HepG2 (cell line): ENCODE measurements around the gene HRC. TPM values are rescaled to one million over a fixed set of nuclear protein-coding genes. Genes with fewer than 3 reads are reported as not detected.

Source experiments
- HDAC6 ChIP-seq: fragments of 200-600 bp; sonication (generic); IDR thresholded peaks from 2 replicates; pipeline ENCODE4 v1.7.0; 2017; ENCODE audit warnings: mild to moderate bottlenecking, antibody characterized with exemption, low read length, low read depth
- MED13 ChIP-seq: sonication (generic); formaldehyde crosslinking; IDR thresholded peaks from 2 replicates; pipeline ENCODE4 v1.5.0; 2020; ENCODE audit warnings: missing genetic modification reagents
- MIER3 ChIP-seq: IDR thresholded peaks from 2 replicates; pipeline ENCODE4 v1.6.1; 2016; ENCODE audit warnings: missing compliant biosample characterization, borderline replicate concordance
- RBFOX2 ChIP-seq: fragments of 200-400 bp; formaldehyde crosslinking; IDR thresholded peaks from 2 replicates; pipeline ENCODE4 v1.6.1; 2017; ENCODE audit warnings: low read depth, mild to moderate bottlenecking, low read length
- TBP ChIP-seq: sonication (generic); formaldehyde crosslinking; IDR thresholded peaks from 2 replicates; pipeline ENCODE4 v1.5.0; 2020; ENCODE audit warnings: missing genetic modification reagents
- TCF12 ChIP-seq, 2 experiments: fragments of 450-650 bp in 1 of 2; sonication (generic) in 1 of 2; formaldehyde crosslinking in 1 of 2; IDR thresholded peaks; 2 replicates each; pipeline versions ENCODE4 v1.6.1 to v1.8.0; 2017 to 2022; ENCODE audit warnings: antibody characterized with exemption in 1 of 2, mild to moderate bottlenecking in 1 of 2, missing genetic modification reagents in 1 of 2, moderate library complexity in 1 of 2
- THAP9 ChIP-seq: sonication (generic); formaldehyde crosslinking; IDR thresholded peaks from 2 replicates; pipeline ENCODE4; 2020; ENCODE audit warnings: missing genetic modification reagents, mild to moderate bottlenecking, borderline replicate concordance
- ZNF468 ChIP-seq: sonication (generic); formaldehyde crosslinking; IDR thresholded peaks from 2 replicates; pipeline ENCODE4 v1.8.0; 2022; ENCODE audit warnings: mild to moderate bottlenecking, moderate library complexity, missing genetic modification reagents
- ZNF552 ChIP-seq: sonication (generic); formaldehyde crosslinking; IDR thresholded peaks from 2 replicates; pipeline ENCODE4 v1.9.0; 2022; ENCODE audit warnings: missing genetic modification reagents, mild to moderate bottlenecking, borderline replicate concordance
- ZNF678 ChIP-seq: sonication (generic); formaldehyde crosslinking; IDR thresholded peaks from 2 replicates; pipeline ENCODE4 v1.4.0; 2020; ENCODE audit warnings: mild to moderate bottlenecking, missing genetic modification reagents
- polyA plus RNA-seq, 8 experiments: library from polyadenylated mRNA; depleted of rRNA in 3 of 8; stranded (reverse) in 7 of 8; unstranded in 1 of 8; fragments of >200 nt; fragmentation: Illumina TruSeq in 4 of 8; extraction: Trizol in 4 of 8; gene quantifications; 2 replicates each; pipeline versions ENCODE4 v1.2.1 to v1.2.3, GENCODE V29; 2011 to 2016; ENCODE audit warnings: low read depth in 4 of 8, missing spikeins in 1 of 8, mixed read lengths in 1 of 8; ENCODE audit not compliant: insufficient read depth in 1 of 8
- total RNA-seq, 5 experiments: library from RNA; depleted of rRNA; stranded (reverse); fragments of >200 nt; fragmentation: Illumina TruSeq; extraction: Trizol; gene quantifications; 2 replicates each; pipeline ENCODE4 v1.2.3, GENCODE V29; 2016; ENCODE audit warnings: low read depth in 1 of 5
- TF ChIP-seq, protein P1 (sequence below): sonication (generic); formaldehyde crosslinking; IDR thresholded peaks from 2 replicates; pipeline ENCODE4 v1.5.1; 2020; ENCODE audit warnings: mild to moderate bottlenecking, missing genetic modification reagents, borderline replicate concordance
- TF ChIP-seq, protein P2 (sequence below): conservative IDR thresholded peaks from 2 replicates; pipeline ENCODE4 v1.6.1; 2018; ENCODE audit warnings: missing genetic modification reagents
- TF ChIP-seq, protein P3 (sequence below): sonication (generic); formaldehyde crosslinking; IDR thresholded peaks from 2 replicates; pipeline ENCODE4 v1.4.0; 2020; ENCODE audit warnings: missing genetic modification reagents, borderline replicate concordance

HRC gene
- total and polyA plus RNA-seq, 2 of the 13 experiments (the other 11 are each of a cell fraction or from before 2014, with no cell fraction given), result 3.6 to 15.4 TPM

DNA sequence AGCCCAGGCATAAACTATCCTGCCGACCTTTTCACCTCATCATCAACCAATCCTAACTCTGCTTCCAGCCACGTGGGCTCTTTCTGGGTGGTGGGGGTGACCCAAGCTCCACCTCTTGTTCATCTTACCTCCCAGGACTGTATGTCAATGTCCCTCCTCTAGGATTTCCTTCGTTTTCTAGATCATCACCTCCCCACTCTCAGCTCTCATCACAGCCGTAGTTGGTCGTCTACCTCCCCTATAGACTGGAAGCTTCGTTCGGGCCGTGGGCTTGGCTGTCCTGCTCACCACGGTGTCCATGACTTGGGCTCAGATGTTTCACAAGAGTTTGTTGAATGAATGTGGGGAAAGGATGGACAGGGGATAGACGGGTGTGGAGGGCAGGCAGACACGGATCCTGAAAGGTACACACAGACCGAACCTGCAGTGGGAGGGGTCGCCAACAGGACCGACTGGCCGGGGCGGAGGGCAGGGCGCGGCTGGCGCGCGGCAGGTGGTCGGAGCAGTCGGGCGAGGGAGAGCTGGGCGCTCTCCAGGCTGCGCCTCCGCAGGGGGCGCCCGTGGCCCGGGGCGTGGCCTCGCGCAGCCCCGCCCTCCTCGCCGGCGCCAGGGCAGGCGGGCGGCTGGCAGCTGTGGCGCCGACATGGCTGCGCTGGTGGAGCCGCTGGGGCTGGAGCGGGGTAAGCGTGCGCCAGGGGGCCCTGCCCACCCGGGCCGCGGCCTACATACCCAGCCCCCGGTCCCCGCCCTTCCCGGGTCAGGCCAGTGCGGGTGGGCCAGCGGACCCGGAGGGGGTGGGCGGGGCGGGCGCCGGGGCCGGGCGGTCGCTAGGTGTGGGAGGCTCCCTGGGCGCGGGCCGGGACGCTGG lies 41.2 kb downstream of the HRC start, which contains the start of gene LIN7B (continued):
- TF ChIP-seq ZNF552 (CRISPR knock-in tag) (0 out of 2 replicates have a peak, but pooled peaks have one; percentile 2), RBFOX2 (peak; percentile 24; the same call in 1 of the 2 replicates), TCF12 (IDR thresholded peaks at IDR 0.05) (no peak), TCF12 (CRISPR knock-in tag; IDR thresholded peaks at IDR 0.05) (no peak), ZNF468 (CRISPR knock-in tag) (no peak), HDAC6 (no peak), ZNF678 (CRISPR knock-in tag) (no peak), MED13 (CRISPR knock-in tag) (no peak), TBP (no peak; the same call in 1 of the 2 replicates), MIER3 (CRISPR knock-in tag) (no peak), THAP9 (CRISPR knock-in tag) (0 out of 2 replicates have a peak, but pooled peaks have one; percentile 25)
- TF ChIP-seq, protein P1, sequence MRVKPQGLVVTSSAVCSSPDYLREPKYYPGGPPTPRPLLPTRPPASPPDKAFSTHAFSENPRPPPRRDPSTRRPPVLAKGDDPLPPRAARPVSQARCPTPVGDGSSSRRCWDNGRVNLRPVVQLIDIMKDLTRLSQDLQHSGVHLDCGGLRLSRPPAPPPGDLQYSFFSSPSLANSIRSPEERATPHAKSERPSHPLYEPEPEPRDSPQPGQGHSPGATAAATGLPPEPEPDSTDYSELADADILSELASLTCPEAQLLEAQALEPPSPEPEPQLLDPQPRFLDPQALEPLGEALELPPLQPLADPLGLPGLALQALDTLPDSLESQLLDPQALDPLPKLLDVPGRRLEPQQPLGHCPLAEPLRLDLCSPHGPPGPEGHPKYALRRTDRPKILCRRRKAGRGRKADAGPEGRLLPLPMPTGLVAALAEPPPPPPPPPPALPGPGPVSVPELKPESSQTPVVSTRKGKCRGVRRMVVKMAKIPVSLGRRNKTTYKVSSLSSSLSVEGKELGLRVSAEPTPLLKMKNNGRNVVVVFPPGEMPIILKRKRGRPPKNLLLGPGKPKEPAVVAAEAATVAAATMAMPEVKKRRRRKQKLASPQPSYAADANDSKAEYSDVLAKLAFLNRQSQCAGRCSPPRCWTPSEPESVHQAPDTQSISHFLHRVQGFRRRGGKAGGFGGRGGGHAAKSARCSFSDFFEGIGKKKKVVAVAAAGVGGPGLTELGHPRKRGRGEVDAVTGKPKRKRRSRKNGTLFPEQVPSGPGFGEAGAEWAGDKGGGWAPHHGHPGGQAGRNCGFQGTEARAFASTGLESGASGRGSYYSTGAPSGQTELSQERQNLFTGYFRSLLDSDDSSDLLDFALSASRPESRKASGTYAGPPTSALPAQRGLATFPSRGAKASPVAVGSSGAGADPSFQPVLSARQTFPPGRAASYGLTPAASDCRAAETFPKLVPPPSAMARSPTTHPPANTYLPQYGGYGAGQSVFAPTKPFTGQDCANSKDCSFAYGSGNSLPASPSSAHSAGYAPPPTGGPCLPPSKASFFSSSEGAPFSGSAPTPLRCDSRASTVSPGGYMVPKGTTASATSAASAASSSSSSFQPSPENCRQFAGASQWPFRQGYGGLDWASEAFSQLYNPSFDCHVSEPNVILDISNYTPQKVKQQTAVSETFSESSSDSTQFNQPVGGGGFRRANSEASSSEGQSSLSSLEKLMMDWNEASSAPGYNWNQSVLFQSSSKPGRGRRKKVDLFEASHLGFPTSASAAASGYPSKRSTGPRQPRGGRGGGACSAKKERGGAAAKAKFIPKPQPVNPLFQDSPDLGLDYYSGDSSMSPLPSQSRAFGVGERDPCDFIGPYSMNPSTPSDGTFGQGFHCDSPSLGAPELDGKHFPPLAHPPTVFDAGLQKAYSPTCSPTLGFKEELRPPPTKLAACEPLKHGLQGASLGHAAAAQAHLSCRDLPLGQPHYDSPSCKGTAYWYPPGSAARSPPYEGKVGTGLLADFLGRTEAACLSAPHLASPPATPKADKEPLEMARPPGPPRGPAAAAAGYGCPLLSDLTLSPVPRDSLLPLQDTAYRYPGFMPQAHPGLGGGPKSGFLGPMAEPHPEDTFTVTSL (CRISPR knock-in tag), result no peak
- TF ChIP-seq, protein P2, sequence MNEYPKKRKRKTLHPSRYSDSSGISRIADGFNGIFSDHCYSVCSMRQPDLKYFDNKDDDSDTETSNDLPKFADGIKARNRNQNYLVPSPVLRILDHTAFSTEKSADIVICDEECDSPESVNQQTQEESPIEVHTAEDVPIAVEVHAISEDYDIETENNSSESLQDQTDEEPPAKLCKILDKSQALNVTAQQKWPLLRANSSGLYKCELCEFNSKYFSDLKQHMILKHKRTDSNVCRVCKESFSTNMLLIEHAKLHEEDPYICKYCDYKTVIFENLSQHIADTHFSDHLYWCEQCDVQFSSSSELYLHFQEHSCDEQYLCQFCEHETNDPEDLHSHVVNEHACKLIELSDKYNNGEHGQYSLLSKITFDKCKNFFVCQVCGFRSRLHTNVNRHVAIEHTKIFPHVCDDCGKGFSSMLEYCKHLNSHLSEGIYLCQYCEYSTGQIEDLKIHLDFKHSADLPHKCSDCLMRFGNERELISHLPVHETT (CRISPR knock-in tag), result no peak
- TF ChIP-seq, protein P3, sequence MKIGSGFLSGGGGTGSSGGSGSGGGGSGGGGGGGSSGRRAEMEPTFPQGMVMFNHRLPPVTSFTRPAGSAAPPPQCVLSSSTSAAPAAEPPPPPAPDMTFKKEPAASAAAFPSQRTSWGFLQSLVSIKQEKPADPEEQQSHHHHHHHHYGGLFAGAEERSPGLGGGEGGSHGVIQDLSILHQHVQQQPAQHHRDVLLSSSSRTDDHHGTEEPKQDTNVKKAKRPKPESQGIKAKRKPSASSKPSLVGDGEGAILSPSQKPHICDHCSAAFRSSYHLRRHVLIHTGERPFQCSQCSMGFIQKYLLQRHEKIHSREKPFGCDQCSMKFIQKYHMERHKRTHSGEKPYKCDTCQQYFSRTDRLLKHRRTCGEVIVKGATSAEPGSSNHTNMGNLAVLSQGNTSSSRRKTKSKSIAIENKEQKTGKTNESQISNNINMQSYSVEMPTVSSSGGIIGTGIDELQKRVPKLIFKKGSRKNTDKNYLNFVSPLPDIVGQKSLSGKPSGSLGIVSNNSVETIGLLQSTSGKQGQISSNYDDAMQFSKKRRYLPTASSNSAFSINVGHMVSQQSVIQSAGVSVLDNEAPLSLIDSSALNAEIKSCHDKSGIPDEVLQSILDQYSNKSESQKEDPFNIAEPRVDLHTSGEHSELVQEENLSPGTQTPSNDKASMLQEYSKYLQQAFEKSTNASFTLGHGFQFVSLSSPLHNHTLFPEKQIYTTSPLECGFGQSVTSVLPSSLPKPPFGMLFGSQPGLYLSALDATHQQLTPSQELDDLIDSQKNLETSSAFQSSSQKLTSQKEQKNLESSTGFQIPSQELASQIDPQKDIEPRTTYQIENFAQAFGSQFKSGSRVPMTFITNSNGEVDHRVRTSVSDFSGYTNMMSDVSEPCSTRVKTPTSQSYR (CRISPR knock-in tag), result 0 out of 2 replicates have a peak, but pooled peaks have one; percentile 7
